ENCODE measurements around the gene LPCAT4.

The LPCAT4 gene

GRCh38 chr15:34327906-34328305, 39.1 kb downstream of the LPCAT4 start:
- DNase-seq (ENCODE audit: extremely low spot score) = no peak
- ChIA-PET POLR2A (interaction anchor here (0.7 to 1.9 kb wide), 3 partner anchors 9 to 39 kb away, joined by 5 to 9 read pairs (median 5); partner anchors contain the start of genes LPCAT4 and SLC12A6), CTCF (interaction anchor here (1.1 to 3.8 kb wide), 7 partner anchors 9 to 118 kb away, joined by 3 to 30 read pairs (median 6); partner anchors contain the start of genes KATNBL1, LPCAT4, NOP10 and NUTM1)
- no peak for TF ChIP-seq CTCF (IDR thresholded peaks at IDR 0.05; ENCODE audit: control extremely low read depth, extremely low read depth, low read depth, missing control alignments)

- ChIA-PET POLR2A (interaction anchor here (0.5 to 1.0 kb wide), 4 partner anchors 9 to 17 kb away, joined by 3 to 5 read pairs (median 4); partner anchors contain the start of gene SLC12A6), CTCF (interaction anchor here (0.8 to 2.5 kb wide), 5 partner anchors 11 to 42 kb away, joined by 3 to 11 read pairs (median 3); partner anchors contain the start of genes LPCAT4, NOP10, NUTM1 and SLC12A6)
- no peak for DNase-seq (ENCODE audit: extremely low spot score)
- TF ChIP-seq CTCF (IDR thresholded peaks at IDR 0.05; ENCODE audit: control extremely low read depth, extremely low read depth, low read depth, missing control alignments) = no peak
Observed at GRCh38 chr15:34325368-34325767, 41.6 kb downstream of the LPCAT4 start.

GRCh38 chr15:34324933-34325332, 42.1 kb downstream of the LPCAT4 start:
- no peak for TF ChIP-seq CTCF (IDR thresholded peaks at IDR 0.05; ENCODE audit: control extremely low read depth, extremely low read depth, low read depth, missing control alignments)
- CTCF ChIA-PET = interaction anchor here (1.3 to 2.5 kb wide), 4 partner anchors 11 to 18 kb away, joined by 3 to 11 read pairs (median 4); partner anchors contain the start of genes NOP10, NUTM1 and SLC12A6
- POLR2A ChIA-PET = interaction anchor here (0.5 to 1.0 kb wide), 3 partner anchors 8 to 16 kb away, joined by 3 to 5 read pairs (median 5); partner anchors contain the start of gene SLC12A6
- no peak for DNase-seq (ENCODE audit: extremely low spot score)

- ChIA-PET CTCF (no interaction called here), POLR2A (no interaction called here)
- no peak for TF ChIP-seq CTCF (IDR thresholded peaks at IDR 0.05; ENCODE audit: control extremely low read depth, extremely low read depth, low read depth, missing control alignments)
- no peak for DNase-seq (ENCODE audit: extremely low spot score)
Observed at GRCh38 chr15:34323217-34323616, 43.8 kb downstream of the LPCAT4 start.

GRCh38 chr15:34318277-34319079, 48.5 kb downstream of the LPCAT4 start:
- POLR2A ChIA-PET = interaction anchor here (1.0 to 1.7 kb wide), 3 partner anchors 10 to 48 kb away, joined by 3 to 9 read pairs (median 3); partner anchors contain the start of gene SLC12A6
- CTCF ChIA-PET = interaction anchor here (1.4 to 4.7 kb wide), 7 partner anchors 10 to 110 kb away, joined by 3 to 29 read pairs (median 5); partner anchors contain the start of gene LPCAT4
- TF ChIP-seq CTCF (IDR thresholded peaks at IDR 0.05; ENCODE audit: control extremely low read depth, extremely low read depth, low read depth, missing control alignments) = no peak
- peak; percentile 39 for DNase-seq (ENCODE audit: extremely low spot score)

All from GM10248 (cell line).